NK-92 (cell line): ENCODE results near the gene TRIM75.
"Not testable (repeated sequence)": the region's sequence is repeated elsewhere in the genome, so short reads cannot be mapped to it uniquely, and the experiment has no call there.

Source experiments
- DNase-seq: peaks from one replicate; lab custom pipeline; 2025; ENCODE audit not compliant: unreplicated experiment; lab: John Stamatoyannopoulos, UW

The TRIM75 gene

DNA sequence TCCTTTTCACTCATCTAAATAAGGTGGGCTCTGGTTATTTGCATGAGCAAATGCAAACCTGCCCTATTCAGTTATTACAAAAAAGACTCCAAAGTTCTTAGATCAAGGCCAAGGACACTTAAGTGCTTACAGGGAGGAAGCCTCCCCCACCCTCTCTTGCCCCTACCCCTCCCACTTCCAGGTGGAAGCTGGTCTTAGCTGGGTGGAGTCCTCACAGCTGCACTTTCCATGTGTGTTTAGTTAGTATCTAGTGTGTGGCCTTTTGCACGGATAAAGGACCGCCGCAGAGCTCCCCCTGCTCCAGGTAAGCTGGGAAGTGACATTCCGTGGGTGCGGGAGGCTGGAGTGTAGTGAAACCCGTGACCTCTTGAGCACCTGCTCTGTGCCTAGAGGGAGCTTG is at the start of gene TRIM75:
TRIM75 (plus strand) TSS at position 222 of the 400 bp plus-strand sequence. CDS start 5,282 bp downstream, outside the sequence.
- DNase-seq = no peak

DNA sequence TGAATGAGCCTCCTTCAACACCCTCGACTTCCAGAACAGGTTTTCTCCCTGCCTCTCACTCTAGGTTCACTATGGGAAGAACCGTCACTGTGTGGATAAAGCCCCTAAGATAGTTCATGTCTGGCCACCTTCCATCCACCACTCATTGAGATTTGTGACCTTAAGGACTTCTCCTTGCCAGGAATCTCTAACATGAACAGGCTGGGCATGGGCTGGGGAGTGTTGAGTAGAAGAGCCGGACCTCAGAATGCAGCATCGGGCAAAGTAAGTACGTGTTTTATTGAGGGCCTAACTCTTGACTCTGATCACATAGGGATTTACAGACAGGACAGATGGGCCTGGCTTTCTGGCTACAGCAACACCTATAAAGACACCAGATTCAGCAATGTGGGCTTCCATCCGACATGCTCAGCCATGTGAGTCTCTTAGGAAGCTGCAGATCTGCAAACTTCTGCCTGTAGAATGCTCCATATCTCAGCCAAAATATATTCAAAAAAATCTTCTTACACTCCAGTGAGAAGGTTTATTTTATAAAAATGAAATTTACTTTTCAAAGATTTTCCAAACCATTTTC is 48.2 kb upstream of the TRIM75 start:
- no peak for DNase-seq

DNA sequence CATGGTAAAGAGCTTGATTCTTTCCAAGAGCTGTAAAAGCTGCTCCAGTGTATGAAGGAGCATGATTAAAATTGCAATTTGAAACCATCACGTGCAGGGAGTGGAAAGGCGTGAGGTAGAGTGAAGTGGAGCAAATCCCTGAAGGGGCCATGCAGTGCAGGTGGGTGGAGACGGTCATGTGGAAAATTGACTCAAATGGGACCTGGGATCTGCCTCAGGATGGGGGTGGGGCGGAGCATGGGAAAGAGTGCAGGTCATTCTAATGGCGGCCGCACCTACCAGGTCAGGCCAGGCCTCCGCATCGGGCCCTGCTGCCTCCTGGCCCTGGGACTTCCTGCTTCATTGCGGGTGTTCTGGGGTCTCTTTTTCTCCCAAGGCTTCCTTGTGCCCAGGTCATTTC is 47.2 kb upstream of the TRIM75 start:
- no peak for DNase-seq

DNA sequence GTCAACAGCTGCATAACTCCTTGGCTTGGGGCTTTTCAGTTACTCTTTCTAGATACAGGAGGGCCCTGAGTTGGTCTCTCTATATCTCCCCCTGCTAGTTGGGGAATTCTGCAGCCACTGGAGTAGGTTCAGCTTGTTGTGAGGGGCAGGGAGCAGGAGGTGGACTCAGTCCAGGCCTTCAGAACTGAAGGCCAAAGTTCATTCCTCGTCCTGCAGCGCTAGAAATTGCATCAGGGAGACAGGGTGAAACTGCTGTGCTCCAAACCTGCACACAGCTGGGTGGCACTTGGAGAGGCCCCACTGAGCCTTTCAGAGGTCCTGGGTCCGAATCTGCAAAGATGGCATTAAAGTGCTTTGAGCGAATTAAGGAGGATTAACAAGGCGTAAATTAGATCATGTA is 46.8 kb upstream of the TRIM75 start:
- DNase-seq = no peak

DNA sequence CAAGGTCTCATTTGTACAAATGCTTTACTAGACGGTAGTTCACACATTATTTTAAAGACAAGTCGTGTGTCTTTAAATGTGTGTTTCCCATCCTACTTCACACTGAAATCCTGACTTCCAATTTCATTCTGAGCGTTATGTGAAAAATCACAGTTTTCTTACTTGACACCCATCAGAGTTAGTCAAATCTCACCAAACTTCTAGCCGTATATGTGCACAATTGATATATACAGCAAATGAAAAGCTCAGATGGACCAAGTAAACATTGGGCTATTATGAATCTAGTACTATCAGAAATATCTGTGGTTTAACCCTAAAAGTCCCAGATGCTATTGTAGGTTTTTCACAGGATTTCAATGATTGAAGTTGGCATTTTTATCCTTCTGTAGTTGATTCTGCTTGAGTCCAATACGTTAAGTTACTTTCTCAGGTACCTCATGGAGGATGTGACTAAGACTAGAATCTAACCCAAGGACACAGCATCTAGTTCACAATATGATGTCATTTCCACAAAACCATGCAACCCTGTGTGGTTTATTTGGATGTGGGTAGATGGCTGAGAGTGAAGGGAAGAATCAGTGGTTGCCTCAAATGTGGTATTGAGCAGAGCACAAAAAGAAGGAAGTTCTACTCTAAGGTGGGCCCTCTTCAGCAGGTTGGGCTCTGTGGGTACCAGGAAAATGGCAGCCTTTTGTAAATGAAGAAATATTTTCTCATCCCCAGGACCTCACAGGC is 44.0 kb upstream of the TRIM75 start:
- DNase-seq = no peak

DNA sequence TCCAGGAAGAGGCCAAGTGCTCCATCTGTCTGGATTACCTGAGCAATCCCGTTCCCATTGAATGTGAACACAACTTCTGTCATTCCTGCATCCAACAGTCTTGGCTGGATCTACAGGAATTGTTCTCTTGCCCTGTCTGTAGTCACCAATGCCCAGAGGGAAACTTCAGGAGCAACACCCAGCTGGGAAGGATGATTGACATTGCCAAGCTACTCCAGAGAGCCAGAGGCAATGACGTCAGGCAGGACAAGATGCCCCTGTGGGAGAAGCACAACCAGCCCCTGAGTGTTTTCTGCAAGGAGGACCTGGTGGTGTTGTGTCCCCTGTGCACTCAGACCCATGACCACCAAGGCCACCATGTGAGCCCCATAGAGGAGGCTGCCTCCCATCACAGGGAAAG is 43.2 kb upstream of the TRIM75 start:
- no peak for DNase-seq

DNA sequence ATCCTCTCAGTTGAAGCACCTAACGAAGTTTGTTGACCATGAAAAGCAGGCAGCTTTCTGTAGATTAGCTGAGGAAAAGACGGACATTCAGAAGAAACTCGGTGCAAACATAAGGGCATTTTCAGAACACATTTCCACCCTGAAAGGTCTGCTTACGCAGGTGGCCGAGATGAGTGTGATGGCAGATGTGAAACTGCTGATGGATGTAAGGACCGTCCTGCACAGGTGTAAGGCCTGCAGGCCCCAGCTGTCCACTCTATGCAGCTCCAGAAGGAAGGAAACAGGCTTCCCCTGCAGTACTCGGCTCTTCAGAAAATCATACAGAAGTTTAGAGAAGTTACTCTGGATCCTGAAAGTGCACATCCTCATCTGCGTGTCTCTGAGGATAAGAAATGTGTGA is 42.7 kb upstream of the TRIM75 start:
- DNase-seq = no peak

DNA sequence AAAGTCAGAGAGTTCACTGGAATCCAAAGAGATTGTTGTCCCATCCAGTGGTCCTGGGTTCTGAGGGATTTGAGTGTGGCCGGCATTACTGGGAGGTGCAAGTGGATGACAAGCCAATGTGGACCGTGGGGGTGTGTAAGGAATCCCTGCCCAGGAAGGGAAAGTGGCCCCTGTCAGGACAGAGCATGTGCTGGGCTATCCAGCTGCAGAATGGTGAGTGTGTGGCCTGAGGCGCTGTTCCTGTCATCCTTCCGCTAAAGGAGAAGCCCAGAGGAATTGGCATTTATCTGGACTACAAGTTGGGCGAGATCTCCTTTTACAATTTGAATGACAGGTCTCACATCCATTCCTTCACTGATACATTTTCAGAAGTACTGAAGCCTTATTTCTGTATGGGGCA is 42.3 kb upstream of the TRIM75 start:
- no peak for DNase-seq

DNA sequence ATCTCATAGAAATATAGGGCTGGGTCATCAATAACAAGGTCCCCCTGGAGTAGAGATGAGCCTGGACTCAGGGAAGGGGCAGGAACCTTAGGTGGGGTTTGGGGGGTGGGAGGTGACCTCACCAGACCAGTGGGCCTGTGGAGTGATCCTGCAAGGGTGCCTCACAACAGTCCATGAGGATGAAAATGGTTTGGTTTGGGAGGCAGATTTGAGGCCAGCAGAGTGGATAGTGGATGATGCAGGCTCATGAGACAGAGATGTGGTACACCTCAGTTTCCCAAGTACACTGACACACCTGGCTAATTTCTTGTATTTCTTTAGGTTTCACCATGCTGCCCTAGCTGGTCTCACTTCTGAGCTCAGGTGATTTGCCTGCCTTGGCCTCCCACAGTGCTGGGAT is 40.0 kb upstream of the TRIM75 start:
- no peak for DNase-seq

DNA sequence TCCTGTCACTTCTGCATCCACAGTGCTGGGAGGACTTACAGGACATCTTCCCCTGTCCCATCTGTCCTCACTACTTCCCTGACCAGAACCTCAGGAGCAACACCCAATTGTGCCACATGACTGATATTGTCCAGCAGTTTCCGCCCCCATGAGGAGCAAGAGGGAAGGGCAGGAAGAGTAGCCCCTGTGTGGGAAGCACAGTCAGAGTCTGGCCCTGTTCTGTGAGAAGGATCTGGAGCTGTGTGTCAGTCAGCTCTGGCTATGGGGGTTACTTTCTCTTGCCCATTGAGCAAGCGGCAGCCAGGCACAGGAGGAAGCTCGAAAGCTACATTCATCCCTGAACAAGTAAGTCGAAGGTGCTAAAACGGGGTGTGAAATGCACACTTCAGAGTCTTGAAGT is 36.7 kb upstream of the TRIM75 start:
- no peak for DNase-seq

DNA sequence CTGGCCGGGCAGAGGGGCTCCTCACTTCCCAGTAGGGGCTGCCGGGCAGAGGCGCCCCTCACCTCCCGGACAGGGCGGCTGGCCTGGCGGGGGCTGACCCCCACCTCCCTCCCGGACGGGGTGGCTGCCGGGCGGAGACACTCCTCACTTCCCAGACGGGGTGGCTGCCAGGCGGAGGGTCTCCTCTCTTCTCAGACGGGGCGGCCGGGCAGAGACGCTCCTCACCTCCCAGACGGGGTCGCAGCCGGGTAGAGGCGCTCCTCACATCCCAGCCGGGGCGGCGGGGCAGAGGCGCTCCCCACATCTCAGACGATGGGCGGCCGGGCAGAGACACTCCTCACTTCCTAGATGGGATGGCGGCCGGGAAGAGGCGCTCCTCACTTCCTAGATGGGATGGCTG is 33.7 kb upstream of the TRIM75 start:
- DNase-seq = not testable (repeated sequence)

DNA sequence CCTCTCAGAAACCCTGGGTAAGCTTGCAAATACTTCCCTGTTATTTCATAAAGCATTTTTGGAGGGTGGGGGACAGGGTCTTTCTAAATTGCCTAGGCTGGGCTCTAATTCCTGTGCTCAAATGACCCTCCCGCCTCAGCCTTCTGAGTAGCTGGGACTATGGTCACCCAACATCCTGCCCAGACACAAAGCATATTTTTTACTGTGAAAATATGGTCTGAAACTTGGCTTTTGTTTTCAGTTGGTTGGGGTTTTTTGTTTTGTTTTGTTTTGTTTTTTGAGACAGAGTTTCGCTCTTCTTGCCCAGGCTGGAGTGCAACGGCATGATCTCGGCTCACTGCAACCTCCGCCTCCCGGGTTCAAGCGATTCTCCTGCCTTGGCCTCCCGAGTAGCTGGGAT is 27.9 kb upstream of the TRIM75 start:
- DNase-seq = not testable (repeated sequence)

DNA sequence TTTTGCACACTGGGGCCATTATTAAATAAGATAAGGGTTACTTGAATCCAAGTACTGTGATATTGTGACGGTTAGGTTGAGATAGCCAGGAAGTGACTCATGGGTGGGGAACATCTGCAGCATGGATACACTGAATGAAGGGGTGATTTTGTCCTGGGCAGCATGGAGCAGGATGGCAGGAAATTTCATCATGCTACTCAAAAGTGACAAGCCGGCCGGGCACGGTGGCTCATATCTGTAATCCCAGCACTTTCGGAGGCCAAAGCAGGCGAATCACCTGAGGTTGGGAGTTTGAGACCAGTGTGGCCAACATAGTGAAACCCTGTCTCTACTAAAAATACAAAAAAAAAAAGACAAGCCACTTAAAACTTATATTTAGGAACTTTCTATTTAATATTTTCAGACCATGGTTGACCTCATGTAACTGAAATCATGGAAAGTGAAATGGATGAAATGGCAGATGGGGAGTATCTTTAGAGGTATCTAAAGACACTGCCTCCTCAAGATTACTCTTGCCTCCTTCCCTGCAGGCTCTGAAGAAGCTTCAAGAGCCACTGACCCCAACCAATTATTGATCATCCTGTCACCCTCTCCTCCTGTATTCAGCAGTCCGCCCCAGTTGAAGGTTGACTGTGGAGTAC is 25.8 kb upstream of the TRIM75 start:
- no peak for DNase-seq

DNA sequence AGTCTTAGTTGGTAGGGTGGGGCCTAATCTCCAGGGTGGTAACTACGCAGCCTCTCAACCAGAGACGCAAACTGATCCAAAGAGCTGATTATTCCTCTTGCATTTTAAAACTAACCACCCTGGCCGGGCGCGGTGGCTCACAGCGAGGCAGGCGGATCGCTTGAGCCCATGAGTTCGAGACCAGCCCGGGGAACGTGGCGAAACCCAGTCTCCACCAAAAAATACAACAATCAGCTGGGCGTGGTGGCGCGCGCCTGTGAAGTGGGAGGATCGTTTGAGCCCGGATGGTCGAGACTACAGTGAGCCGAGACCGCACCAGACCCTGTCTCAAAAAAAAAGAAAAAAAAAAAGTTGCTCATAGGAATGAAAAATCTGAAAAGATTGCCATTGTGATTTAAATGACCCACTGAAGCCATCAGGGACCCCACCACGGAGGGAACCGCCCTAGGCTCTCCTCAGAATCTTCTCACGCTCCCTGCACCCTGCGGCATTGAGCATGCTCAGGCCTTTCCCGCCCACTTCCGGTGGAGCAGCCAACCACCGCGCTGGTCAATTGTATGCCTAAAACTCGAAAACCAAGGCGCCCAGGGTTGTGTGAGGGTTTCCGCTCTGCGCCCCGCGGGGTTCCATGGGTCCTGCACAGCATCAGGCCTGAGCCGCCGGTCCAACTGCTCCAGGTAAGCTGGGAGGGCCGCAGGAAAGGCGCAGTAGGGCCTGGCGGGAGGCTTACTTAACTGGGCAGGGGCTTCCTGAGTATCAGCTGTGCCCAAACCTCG is 22.0 kb upstream of the TRIM75 start, which contains the start of gene TRIM60:
TRIM60 (plus strand) TSS at position 564 of the 776 bp plus-strand sequence. CDS start 8,074 bp downstream, outside the sequence.
- DNase-seq = no peak

DNA sequence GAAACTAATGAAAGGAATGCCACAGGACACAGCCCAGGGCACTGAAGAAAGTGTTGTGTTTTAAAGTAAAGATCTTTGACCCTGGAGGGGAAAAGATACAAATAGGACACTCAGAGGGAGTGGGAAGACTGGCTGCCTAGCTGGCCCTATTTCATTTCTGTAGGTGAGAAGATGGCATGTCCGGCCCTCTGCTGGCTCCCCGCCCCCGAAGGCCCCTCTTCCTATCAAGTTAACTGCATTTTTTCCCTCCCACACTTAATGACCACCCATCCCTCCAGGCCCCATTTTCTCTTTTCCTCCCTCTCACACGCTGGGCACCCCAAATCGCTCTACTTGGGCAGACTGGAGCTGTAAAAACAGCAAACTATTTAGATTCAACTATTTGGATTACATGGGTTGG is 5.5 kb upstream of the TRIM75 start:
- DNase-seq = no peak

DNA sequence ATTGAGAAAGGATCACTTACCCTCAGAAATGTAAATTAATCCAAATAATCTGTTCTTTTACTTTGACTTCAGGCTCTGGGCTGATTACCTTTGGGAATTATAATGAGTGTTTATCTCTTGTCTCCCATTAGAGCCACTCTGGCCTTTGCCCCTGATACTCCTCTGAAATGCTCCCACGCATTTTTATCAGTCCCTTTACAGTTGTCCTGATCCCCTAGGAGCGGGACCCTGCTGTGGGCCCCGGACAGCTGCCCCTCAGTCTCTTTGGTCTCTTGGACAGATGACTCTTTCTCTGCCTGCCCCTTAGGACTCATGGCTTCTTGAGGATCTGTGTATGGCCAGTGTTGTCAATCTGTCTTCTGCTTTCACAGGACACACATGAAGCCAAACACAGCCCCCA is 1.0 kb upstream of the TRIM75 start:
- no peak for DNase-seq

DNA sequence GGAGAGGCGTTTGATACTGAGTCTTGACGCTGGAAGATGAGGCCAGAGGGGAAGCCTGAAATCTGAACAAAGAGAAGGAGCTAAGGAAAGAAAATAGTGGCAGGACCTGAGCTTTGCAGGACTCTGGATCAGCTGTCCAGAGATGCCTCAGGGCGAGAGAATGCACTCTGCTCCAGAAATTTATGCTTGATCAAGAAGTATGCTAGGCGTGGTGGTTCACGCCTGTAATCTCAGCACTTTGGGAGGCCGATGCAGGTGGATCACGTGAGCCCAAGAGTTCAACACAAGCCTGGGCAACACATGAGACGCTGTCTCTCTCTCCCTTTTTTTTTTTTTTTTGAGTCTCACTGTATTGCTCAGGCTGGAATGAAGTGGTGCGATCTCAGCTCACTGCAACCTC is 1.9 kb downstream of the TRIM75 start:
- DNase-seq = no peak

DNA sequence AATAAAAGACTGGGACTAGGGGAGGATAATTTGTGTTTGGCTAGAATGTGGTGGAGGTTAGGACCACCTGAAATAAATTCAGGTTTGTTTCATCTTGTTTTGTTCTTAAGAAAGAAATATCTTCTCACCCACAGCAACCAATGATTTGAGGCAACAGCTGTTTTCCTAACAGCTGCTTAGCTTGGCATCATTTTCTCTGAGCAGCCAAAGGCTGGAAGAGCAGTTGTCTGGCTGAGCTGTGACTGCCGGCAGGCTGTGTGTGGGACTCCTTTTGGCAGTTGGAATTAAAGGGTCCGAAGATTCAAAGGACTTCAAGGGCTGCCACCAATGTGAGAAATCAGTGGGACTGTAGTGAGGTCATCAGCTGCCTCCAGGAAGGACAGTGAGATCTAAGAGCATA is 5.0 kb downstream of the TRIM75 start:
- no peak for DNase-seq

DNA sequence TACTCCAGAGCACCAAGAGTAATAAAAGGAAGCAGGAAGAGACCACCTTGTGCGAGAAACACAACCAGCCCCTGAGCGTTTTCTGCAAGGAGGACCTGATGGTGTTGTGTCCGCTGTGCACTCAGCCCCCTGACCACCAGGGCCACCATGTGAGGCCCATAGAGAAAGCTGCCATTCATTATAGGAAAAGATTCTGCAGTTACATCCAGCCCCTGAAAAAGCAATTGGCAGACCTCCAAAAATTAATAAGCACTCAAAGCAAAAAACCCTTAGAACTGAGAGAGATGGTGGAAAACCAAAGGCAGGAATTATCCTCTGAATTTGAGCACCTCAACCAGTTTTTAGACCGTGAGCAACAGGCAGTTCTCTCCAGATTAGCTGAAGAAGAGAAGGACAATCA is 5.7 kb downstream of the TRIM75 start:
- DNase-seq = no peak

DNA sequence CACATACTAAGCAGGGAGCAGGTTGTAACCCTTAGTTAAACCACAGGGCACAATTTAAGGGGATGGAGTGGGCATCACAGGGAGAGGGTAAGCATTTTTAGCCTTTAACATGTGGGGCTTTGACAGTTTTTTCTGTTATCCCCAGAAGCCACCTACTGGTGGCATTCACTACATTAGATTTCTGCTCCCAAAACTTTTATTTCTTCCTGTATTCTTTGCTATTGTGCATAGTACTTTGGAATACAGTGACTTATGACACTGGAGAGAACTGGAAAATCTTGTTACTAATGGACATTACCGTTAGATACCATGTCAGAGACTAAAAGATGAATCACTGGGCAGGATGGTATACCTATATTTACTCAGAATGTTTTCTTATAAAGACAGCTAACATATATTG is 7.3 kb downstream of the TRIM75 start:
- DNase-seq = no peak

DNA sequence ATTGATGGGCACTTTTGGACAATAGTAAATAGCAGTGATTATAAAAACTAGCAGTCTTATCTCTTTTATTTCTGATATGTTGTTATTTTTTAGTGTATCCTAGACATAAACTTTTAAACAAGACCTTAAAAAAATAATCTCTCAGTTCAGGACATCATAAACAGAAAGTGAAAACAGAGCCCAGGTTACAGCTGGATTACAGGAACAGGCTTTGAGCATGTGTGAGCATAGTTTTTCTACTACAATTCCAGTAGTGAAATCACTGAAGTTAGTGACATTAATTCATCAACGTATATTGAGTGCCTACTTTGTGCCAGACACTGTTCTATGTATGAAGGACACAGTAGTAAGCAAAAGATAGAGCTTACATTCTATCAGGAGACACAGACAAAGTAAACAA is 16.9 kb downstream of the TRIM75 start:
- DNase-seq = no peak

DNA sequence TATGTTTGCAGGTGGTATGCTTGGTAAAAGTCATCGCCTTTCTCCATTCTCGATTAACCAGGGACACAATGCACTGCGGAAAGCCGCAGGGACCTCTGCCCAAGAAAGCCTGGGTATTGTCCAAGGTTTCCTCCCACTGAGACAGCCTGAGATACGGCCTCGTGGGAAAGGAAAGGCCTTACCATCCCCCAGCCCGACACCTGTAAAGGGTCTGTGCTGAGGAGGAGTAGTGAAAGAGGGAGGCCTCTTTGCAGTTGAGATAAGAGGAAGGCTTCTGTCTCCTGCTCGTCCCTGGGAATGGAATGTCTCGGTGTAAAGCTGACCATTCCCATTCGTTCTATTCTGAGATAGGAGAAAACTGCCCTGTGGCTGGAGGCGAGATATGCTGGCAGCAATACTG is 19.7 kb downstream of the TRIM75 start:
- DNase-seq = not testable (repeated sequence)
